ENCODE results near the gene TENM3.

Gene TENM3

GRCh38 chr4:182429896-182430295 lies 186.7 kb downstream of the TENM3 start:
- no peak overlapping the region for H3K4me3 ChIP-seq (replicated peaks in 1 of 2; ENCODE audit: low read depth in 2 of 2, low read length in 2 of 2)
- DNase-seq (ENCODE audit: low read depth in 2 of 2) = no peak
- no peak for TF ChIP-seq CTCF (IDR thresholded peaks at IDR 0.05; ENCODE audit: low read depth, low read length)

GRCh38 chr4:182432819-182433218 lies 189.6 kb downstream of the TENM3 start:
- no peak for TF ChIP-seq CTCF (IDR thresholded peaks at IDR 0.05; ENCODE audit: low read depth, low read length)
- no peak for DNase-seq (ENCODE audit: low read depth in 2 of 2)
- no peak overlapping the region for H3K4me3 ChIP-seq (replicated peaks in 1 of 2; ENCODE audit: low read depth in 2 of 2, low read length in 2 of 2)

GRCh38 chr4:182434720-182435119 lies 191.5 kb downstream of the TENM3 start:
- DNase-seq (ENCODE audit: low read depth in 2 of 2) = no peak
- no peak overlapping the region for H3K4me3 ChIP-seq (replicated peaks in 1 of 2; ENCODE audit: low read depth in 2 of 2, low read length in 2 of 2)
- TF ChIP-seq CTCF (IDR thresholded peaks at IDR 0.05; ENCODE audit: low read depth, low read length) = no peak

GRCh38 chr4:182435401-182435800 lies 192.2 kb downstream of the TENM3 start:
- H3K4me3 ChIP-seq (replicated peaks in 1 of 2; ENCODE audit: low read depth in 2 of 2, low read length in 2 of 2) = no peak overlapping the region

GRCh38 chr4:182443070-182443469 lies 199.9 kb downstream of the TENM3 start:
- no peak for DNase-seq (ENCODE audit: low read depth in 2 of 2)
- TF ChIP-seq CTCF (IDR thresholded peaks at IDR 0.05; ENCODE audit: low read depth, low read length) = no peak
- no peak overlapping the region for H3K4me3 ChIP-seq (replicated peaks in 1 of 2; ENCODE audit: low read depth in 2 of 2, low read length in 2 of 2)

More at GRCh38 chr4:182435401-182435800, 192.2 kb downstream of the TENM3 start:
- no peak for DNase-seq (ENCODE audit: low read depth in 2 of 2)
- TF ChIP-seq CTCF (IDR thresholded peaks at IDR 0.05; ENCODE audit: low read depth, low read length) = no peak

- no peak for DNase-seq (ENCODE audit: low read depth in 2 of 2)
- H3K4me3 ChIP-seq (replicated peaks in 1 of 2; ENCODE audit: low read depth in 2 of 2, low read length in 2 of 2) = peak overlapping the region; percentile 62 to 63
- no peak for TF ChIP-seq CTCF (IDR thresholded peaks at IDR 0.05; ENCODE audit: low read depth, low read length)
These were observed 204.6 kb downstream of the TENM3 start for GRCh38 chr4:182447767-182448280.
